ENCODE data around the gene GRIK1.
A peak's percentile ranks its signal among the peaks of the same experiment; 100 is the strongest.

The GRIK1 gene

DNA sequence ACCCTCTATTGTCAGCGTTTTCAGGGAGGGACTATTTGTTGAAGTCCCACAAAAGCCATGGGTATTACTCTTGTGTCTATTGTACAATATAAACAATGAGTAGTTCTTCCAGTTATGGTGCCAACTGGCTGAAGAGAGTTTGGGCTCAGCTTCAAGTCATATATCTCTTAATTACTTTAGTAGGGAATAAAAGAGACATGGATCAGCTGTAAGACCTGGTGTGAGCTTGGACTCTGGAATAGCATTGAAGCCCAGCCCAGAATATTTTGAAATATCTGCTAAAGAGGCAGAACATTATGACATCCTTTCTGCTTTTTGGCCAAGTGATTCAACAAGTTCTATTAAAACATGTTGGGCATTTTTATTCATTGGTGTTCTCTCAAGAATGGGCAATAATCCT lies 416.1 kb downstream of the GRIK1 start:
- Histone ChIP-seq H3K9me3 (ENCODE audit: control insufficient read depth, low read length) (peaks cover 9% of the 10 kb centered on the region), H2AFZ (ENCODE audit: low read depth, low read length) (no peak overlapping the region), H3K9ac (ENCODE audit: low read length) (no peak overlapping the region), H3K4me2 (ENCODE audit: low read length, poor library complexity, severe bottlenecking) (no peak overlapping the region), H4K8ac (ENCODE audit: low read length) (no peak overlapping the region), H3K23ac (ENCODE audit: low read length in 2 of 2) (no peak overlapping the region), H3K18ac (ENCODE audit: low read depth in 1 of 2, low read length in 2 of 2) (no peak overlapping the region), H3K4ac (ENCODE audit: low read depth in 1 of 2, low read length in 2 of 2) (no peak overlapping the region), H3K36me3 (ENCODE audit: control insufficient read depth in 1 of 2, insufficient read depth in 2 of 2, low read depth in 1 of 2, low read length in 2 of 2) (no peaks in the 10 kb centered on the region), H2BK15ac (ENCODE audit: low read depth, poor library complexity, severe bottlenecking) (no peak overlapping the region), H3K27ac (ENCODE audit: low read length, poor library complexity, severe bottlenecking) (no peak overlapping the region), H2BK5ac (ENCODE audit: low read depth, low read length, poor library complexity, severe bottlenecking) (no peak overlapping the region), H2BK120ac (ENCODE audit: low read depth, low read length) (no peak overlapping the region), H3K4me3 (ENCODE audit: insufficient read depth in 1 of 2, low read depth in 1 of 2, low read length in 2 of 2) (no peak overlapping the region), H2AK5ac (ENCODE audit: low read length, severe bottlenecking) (no peak overlapping the region), H3K79me1 (replicated peaks; ENCODE audit: low read length, poor library complexity, severe bottlenecking) (no peaks in the 10 kb centered on the region), H2BK12ac (ENCODE audit: low read length in 2 of 2) (no peak overlapping the region), H3K27me3 (ENCODE audit: control insufficient read depth in 1 of 2, insufficient read depth in 1 of 2, low read length in 2 of 2) (no peaks in the 10 kb centered on the region), H3K4me1 (ENCODE audit: control insufficient read depth, insufficient read depth, low read depth, low read length) (no peaks in the 10 kb centered on the region), H4K91ac (ENCODE audit: low read length) (no peak overlapping the region), H3K14ac (ENCODE audit: low read length in 2 of 2) (no peak overlapping the region)
- no peak for DNase-seq
- no CpG with 5 or more reads among the region's 1 CpG for WGBS

DNA sequence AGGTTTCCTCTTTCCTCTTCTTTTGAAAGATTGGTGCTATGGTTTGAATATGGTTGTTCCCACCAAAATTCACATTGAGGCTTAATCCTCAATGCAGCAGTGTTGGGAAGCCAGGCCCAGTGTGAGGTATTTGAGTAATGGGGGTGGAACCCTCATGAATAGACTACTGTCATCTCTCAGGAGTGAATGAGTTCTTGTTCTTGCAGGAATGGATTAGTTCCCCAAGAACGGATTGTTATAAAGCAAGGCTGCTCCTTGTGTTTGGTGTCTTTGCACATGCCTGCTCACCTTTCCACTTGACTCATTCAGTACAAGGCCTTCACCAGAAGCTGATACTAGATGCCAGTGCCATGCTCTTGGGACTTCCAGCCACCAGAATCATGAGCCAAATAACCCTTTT lies 417.9 kb downstream of the GRIK1 start:
- Histone ChIP-seq H3K4me3 (ENCODE audit: insufficient read depth in 1 of 2, low read depth in 1 of 2, low read length in 2 of 2) (no peak overlapping the region), H3K23ac (ENCODE audit: low read length in 2 of 2) (no peak overlapping the region), H3K9ac (ENCODE audit: low read length) (no peak overlapping the region), H4K8ac (ENCODE audit: low read length) (no peak overlapping the region), H3K4me2 (ENCODE audit: low read length, poor library complexity, severe bottlenecking) (no peak overlapping the region), H4K91ac (ENCODE audit: low read length) (no peak overlapping the region), H2AFZ (ENCODE audit: low read depth, low read length) (no peak overlapping the region), H3K9me3 (ENCODE audit: control insufficient read depth, low read length) (peaks cover 9% of the 10 kb centered on the region), H3K4me1 (ENCODE audit: control insufficient read depth, insufficient read depth, low read depth, low read length) (no peaks in the 10 kb centered on the region), H3K14ac (ENCODE audit: low read length in 2 of 2) (peak overlapping the region in 1 of 2 experiments; percentile 1), H3K4ac (ENCODE audit: low read depth in 1 of 2, low read length in 2 of 2) (no peak overlapping the region), H2AK5ac (ENCODE audit: low read length, severe bottlenecking) (no peak overlapping the region), H2BK120ac (ENCODE audit: low read depth, low read length) (no peak overlapping the region), H3K27me3 (ENCODE audit: control insufficient read depth in 1 of 2, insufficient read depth in 1 of 2, low read length in 2 of 2) (no peaks in the 10 kb centered on the region), H3K79me1 (replicated peaks; ENCODE audit: low read length, poor library complexity, severe bottlenecking) (no peaks in the 10 kb centered on the region), H2BK15ac (ENCODE audit: low read depth, poor library complexity, severe bottlenecking) (no peak overlapping the region), H3K27ac (ENCODE audit: low read length, poor library complexity, severe bottlenecking) (no peak overlapping the region), H2BK12ac (ENCODE audit: low read length in 2 of 2) (no peak overlapping the region), H3K18ac (ENCODE audit: low read depth in 1 of 2, low read length in 2 of 2) (no peak overlapping the region), H3K36me3 (ENCODE audit: control insufficient read depth in 1 of 2, insufficient read depth in 2 of 2, low read depth in 1 of 2, low read length in 2 of 2) (no peaks in the 10 kb centered on the region), H2BK5ac (ENCODE audit: low read depth, low read length, poor library complexity, severe bottlenecking) (no peak overlapping the region)
- 100% methylated on average over 1 of the region's 1 CpG for WGBS
- no peak for DNase-seq

DNA sequence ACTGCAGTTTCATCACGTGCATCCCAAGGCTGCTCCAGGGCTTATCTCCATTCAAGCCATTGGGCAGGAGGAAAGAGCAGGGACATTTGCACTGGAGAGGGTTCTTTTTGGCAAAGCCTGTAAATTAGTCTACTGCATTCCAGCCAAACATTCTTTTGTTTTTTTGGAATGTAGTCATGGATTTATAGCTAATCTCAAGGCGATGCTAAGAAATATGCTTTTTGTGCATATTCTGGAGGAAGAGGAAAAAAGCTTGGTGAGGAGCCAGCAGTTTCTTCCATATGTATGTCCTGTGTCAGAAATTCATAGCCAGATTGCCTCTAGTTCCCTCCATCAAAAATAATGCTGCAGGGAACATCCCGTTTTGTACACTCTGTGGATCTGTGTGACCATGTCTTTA lies 419.6 kb downstream of the GRIK1 start:
- Histone ChIP-seq H3K9ac (ENCODE audit: low read length) (no peak overlapping the region), H3K36me3 (ENCODE audit: control insufficient read depth in 1 of 2, insufficient read depth in 2 of 2, low read depth in 1 of 2, low read length in 2 of 2) (no peaks in the 10 kb centered on the region), H2BK5ac (ENCODE audit: low read depth, low read length, poor library complexity, severe bottlenecking) (no peak overlapping the region), H2AFZ (ENCODE audit: low read depth, low read length) (no peak overlapping the region), H3K9me3 (ENCODE audit: control insufficient read depth, low read length) (peaks cover 6% of the 10 kb centered on the region), H3K23ac (ENCODE audit: low read length in 2 of 2) (no peak overlapping the region), H3K4me3 (ENCODE audit: insufficient read depth in 1 of 2, low read depth in 1 of 2, low read length in 2 of 2) (no peak overlapping the region), H3K14ac (ENCODE audit: low read length in 2 of 2) (no peak overlapping the region), H4K8ac (ENCODE audit: low read length) (no peak overlapping the region), H2BK12ac (ENCODE audit: low read length in 2 of 2) (no peak overlapping the region), H3K4me2 (ENCODE audit: low read length, poor library complexity, severe bottlenecking) (no peak overlapping the region), H2BK15ac (ENCODE audit: low read depth, poor library complexity, severe bottlenecking) (no peak overlapping the region), H4K91ac (ENCODE audit: low read length) (no peak overlapping the region), H3K18ac (ENCODE audit: low read depth in 1 of 2, low read length in 2 of 2) (no peak overlapping the region), H2BK120ac (ENCODE audit: low read depth, low read length) (no peak overlapping the region), H3K79me1 (replicated peaks; ENCODE audit: low read length, poor library complexity, severe bottlenecking) (no peaks in the 10 kb centered on the region), H3K27ac (ENCODE audit: low read length, poor library complexity, severe bottlenecking) (no peak overlapping the region), H2AK5ac (ENCODE audit: low read length, severe bottlenecking) (no peak overlapping the region), H3K4ac (ENCODE audit: low read depth in 1 of 2, low read length in 2 of 2) (no peak overlapping the region), H3K27me3 (ENCODE audit: control insufficient read depth in 1 of 2, insufficient read depth in 1 of 2, low read length in 2 of 2) (no peaks in the 10 kb centered on the region), H3K4me1 (ENCODE audit: control insufficient read depth, insufficient read depth, low read depth, low read length) (no peaks in the 10 kb centered on the region)
- 73% methylated on average over 3 of the region's 3 CpGs for WGBS
- no peak for DNase-seq

DNA sequence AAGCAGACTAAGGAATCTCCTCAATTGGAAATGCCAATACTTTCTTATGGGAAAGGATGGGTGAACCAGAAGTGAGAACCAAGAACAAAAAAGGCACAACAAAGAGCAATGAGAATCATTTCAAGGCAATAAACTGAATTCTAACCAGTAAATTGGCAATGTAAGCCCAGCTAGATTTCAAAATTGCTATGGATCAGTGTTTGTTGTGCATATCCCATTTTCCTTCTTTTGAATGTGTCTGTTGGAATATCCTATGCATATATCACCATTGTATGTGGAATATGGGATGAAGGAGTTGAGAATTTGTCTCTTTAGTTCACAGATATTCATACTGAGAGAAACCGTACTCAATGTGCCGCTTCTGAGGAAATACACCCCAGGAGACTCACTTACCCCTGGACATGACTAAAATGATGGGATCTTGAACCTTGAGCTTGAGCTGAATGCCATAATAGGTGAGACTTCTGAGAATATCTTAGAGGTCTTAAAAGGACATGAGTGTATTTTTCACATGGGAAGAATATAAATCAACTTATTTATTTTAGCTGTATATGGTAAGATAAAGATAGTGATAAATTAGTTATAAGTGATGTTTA lies 425.0 kb downstream of the GRIK1 start:
- Histone ChIP-seq H3K36me3 (ENCODE audit: control insufficient read depth in 1 of 2, insufficient read depth in 2 of 2, low read depth in 1 of 2, low read length in 2 of 2) (no peaks in the 10 kb centered on the region), H3K79me1 (replicated peaks; ENCODE audit: low read length, poor library complexity, severe bottlenecking) (no peaks in the 10 kb centered on the region), H2AK5ac (ENCODE audit: low read length, severe bottlenecking) (no peak overlapping the region), H3K23ac (ENCODE audit: low read length in 2 of 2) (no peak overlapping the region), H3K4me1 (ENCODE audit: control insufficient read depth, insufficient read depth, low read depth, low read length) (no peaks in the 10 kb centered on the region), H4K8ac (ENCODE audit: low read length) (no peak overlapping the region), H3K27me3 (ENCODE audit: control insufficient read depth in 1 of 2, insufficient read depth in 1 of 2, low read length in 2 of 2) (no peaks in the 10 kb centered on the region), H2BK12ac (ENCODE audit: low read length in 2 of 2) (no peak overlapping the region), H2BK5ac (ENCODE audit: low read depth, low read length, poor library complexity, severe bottlenecking) (no peak overlapping the region), H3K4me3 (ENCODE audit: insufficient read depth in 1 of 2, low read depth in 1 of 2, low read length in 2 of 2) (no peak overlapping the region), H3K9ac (ENCODE audit: low read length) (no peak overlapping the region), H2BK15ac (ENCODE audit: low read depth, poor library complexity, severe bottlenecking) (no peak overlapping the region), H3K4me2 (ENCODE audit: low read length, poor library complexity, severe bottlenecking) (no peak overlapping the region), H4K91ac (ENCODE audit: low read length) (no peak overlapping the region), H3K9me3 (ENCODE audit: control insufficient read depth, low read length) (peaks cover 28% of the 10 kb centered on the region), H3K27ac (ENCODE audit: low read length, poor library complexity, severe bottlenecking) (no peak overlapping the region), H2BK120ac (ENCODE audit: low read depth, low read length) (no peak overlapping the region), H3K18ac (ENCODE audit: low read depth in 1 of 2, low read length in 2 of 2) (no peak overlapping the region), H3K4ac (ENCODE audit: low read depth in 1 of 2, low read length in 2 of 2) (no peak overlapping the region), H2AFZ (ENCODE audit: low read depth, low read length) (no peak overlapping the region), H3K14ac (ENCODE audit: low read length in 2 of 2) (no peak overlapping the region)
- no peak for DNase-seq
- WGBS, result no CpG with 5 or more reads among the region's 2 CpGs

All from mesenchymal stem cell (in vitro differentiated cells and primary cell).